ENCODE measurements around the gene KDM8.

KDM8 gene

DNA sequence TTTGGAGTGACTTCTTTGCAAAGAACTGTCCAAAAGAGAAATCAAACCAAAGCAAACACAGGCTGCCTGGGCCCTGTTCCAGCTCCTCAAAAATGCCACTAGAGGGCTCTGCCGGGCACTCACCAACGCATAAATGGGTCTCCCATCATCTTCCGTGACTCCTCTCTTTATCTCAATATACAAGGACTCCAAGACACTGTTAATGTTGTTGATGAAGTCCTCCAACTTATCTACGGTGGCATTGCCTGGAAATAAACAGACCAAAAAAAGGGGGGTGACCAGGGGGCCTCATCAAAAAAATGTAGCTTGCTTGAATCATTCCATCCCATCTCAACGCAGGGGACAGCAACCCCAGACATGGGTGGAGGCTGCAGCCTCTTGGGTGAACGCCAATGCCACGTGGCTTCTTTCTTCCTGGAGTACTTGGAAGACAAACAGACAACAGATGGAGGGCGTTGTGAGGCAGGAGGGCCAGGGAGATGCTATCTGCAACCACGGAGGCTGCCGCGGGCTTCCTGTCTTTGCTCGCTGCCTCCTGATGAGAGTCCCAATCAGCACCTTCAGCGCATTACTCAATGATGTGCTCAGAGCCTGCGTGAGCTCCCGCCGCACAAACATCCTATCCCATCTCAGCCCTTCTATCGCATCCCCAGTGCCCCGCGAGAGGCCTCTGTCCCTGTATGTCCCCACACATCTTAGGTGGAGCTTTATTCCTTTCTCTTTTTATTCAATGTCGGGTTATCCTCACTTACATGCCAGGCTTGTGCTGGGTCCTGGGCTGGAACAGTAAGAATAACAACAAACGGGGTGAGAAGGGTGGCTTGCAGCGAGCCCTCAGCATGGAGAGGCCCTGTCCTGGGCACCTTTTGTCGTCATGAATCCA lies 32.0 kb downstream of the KDM8 start:
- no peak overlapping the region for H3K27ac ChIP-seq
- TF ChIP-seq ZFX (IDR thresholded peaks at IDR 0.05; ENCODE audit: borderline replicate concordance): no peak
- TF ChIP-seq, protein P1, sequence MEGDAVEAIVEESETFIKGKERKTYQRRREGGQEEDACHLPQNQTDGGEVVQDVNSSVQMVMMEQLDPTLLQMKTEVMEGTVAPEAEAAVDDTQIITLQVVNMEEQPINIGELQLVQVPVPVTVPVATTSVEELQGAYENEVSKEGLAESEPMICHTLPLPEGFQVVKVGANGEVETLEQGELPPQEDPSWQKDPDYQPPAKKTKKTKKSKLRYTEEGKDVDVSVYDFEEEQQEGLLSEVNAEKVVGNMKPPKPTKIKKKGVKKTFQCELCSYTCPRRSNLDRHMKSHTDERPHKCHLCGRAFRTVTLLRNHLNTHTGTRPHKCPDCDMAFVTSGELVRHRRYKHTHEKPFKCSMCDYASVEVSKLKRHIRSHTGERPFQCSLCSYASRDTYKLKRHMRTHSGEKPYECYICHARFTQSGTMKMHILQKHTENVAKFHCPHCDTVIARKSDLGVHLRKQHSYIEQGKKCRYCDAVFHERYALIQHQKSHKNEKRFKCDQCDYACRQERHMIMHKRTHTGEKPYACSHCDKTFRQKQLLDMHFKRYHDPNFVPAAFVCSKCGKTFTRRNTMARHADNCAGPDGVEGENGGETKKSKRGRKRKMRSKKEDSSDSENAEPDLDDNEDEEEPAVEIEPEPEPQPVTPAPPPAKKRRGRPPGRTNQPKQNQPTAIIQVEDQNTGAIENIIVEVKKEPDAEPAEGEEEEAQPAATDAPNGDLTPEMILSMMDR (IDR thresholded peaks at IDR 0.05): peak; percentile 91

DNA sequence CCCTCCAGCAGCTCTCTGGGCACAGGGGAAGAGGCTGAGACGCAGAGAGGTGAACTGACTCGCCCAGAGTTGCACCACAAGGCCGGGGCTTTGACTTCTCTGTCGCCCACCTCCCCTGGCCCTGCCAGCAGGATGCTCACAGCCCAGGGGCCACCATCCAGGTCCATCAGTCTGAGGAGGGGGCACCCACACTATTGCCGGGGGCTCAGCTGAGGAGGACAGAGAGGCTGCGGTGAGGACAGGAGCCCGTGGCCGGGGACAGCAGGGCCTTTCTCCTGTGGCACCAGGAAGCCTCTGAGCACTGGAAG lies 32.6 kb downstream of the KDM8 start:
- no peak for TF ChIP-seq ZFX (IDR thresholded peaks at IDR 0.05; ENCODE audit: borderline replicate concordance)
- TF ChIP-seq, protein P1 (IDR thresholded peaks at IDR 0.05): no peak
- H3K27ac ChIP-seq: no peak overlapping the region

DNA sequence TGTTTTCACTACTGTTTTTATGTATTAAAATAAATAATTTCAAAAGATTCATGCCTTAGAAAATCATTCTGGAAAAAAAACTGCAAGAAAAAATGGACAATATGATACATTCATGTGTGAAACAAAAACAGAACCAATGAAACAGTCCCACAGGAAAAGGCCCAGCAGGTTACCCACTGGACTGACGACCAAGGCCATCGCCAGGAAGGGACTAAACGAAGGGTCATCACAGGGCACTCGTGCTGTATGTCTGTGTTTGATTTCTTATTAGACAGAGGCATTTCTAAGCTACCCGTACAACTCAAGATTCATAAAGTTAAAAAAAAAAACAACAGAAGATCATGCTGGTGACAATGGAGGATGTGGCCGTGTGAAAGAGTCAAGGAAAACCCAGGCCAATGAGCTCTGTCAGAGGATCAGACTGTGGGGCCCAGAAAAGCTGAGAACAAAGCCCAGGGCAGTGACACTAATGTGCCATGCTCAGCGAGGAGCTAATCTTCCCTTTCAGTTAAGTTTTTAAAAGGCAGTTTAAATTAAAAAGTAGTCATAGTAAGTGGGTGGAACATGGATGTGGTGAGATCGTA lies 33.4 kb downstream of the KDM8 start:
- no peak for TF ChIP-seq ZFX (IDR thresholded peaks at IDR 0.05; ENCODE audit: borderline replicate concordance)
- TF ChIP-seq, protein P1 (IDR thresholded peaks at IDR 0.05): no peak
- H3K27ac ChIP-seq: no peak overlapping the region

DNA sequence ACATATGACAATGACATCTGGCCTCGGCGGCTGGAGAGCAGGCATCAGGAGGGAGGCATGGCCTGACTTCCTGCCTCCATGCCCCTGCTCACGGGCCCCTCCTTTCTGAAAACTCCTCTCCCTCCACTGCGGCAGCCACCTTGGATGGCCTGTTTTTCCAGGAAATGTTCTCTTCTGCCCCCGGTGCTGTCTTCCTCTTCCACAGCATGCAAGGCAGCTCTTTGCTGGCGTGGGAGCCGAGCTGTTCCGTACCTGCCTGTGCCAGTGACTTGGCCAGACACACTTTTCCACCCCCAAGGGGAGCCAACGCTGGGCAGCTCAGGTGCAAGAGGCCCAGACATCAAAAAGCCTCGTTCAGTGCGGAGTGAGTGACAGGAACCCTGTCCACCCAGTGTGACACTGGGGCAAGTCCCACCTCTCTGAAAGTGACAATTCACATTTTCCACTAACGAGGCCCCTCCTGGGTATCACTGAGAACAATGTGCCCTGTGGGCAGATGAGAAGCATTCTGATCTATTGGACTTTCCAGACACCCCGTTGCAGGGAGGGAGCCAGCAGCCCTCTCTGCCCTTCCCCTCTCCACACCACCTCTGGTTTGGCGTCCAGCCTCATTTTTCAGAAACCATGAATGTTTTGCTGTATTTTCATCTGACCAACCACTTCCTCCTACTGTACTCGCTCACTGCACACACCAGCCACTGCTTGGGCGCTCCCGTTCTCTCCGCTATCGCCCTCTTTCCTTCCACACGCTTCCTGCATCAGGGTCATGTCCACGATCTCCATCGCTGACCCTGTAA lies 34.1 kb downstream of the KDM8 start:
- no peak overlapping the region for H3K27ac ChIP-seq
- TF ChIP-seq ZFX (IDR thresholded peaks at IDR 0.05; ENCODE audit: borderline replicate concordance): no peak
- TF ChIP-seq, protein P1 (IDR thresholded peaks at IDR 0.05): no peak

DNA sequence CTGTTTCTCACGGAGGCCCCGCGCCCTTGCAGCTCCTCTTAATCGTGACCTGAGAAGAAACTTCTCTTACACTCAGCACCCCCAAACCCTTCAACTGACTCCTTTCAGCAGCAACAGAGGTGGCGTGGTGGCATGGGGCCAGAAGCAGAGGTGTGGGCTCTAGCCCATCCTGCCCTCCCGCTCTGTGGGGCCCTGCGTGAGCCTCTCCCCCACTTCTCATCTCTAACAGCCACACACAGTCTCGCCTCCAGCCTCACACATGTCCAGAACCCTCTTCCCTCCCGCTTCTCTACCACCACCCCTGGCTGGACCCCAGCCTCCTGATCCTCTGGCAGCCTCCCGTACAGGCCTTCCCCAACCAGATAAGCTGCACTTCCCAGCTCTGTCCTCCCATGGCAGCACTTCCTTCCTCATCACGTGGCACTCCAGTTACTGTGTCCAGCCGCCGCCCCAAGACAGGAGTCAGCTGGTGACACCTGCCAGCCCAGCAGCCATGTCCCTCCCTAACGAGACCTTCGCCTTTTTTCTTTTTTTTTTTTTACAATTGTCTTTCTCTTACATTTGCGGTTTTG lies 34.8 kb downstream of the KDM8 start:
- TF ChIP-seq, protein P1 (IDR thresholded peaks at IDR 0.05): no peak
- no peak for TF ChIP-seq ZFX (IDR thresholded peaks at IDR 0.05; ENCODE audit: borderline replicate concordance)
- H3K27ac ChIP-seq: no peak overlapping the region

DNA sequence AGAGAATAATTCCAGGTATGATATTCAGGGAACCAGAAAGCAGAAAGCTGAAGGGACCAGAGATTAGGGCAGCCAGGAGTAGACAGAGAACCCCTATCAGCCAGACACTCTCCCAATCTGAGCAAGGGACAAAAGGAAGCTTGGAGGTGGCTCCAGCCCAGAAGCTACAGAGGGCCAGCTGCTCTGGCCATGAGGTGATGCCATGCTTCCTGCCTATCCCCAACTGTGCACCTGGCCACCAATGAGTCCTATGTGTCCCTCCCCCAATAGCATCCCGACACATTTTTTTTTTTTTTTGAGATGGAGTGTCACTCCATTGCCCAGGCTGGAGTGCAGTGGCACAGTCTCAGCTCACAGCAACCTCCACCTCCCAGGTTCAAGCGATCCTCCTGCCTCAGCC lies 35.3 kb downstream of the KDM8 start:
- TF ChIP-seq, protein P1 (IDR thresholded peaks at IDR 0.05): no peak
- no peak for TF ChIP-seq ZFX (IDR thresholded peaks at IDR 0.05; ENCODE audit: borderline replicate concordance)
- no peak overlapping the region for H3K27ac ChIP-seq

All from 22Rv1 (cell line).